ENCODE data around the gene PDE4D. TPM values are rescaled to one million over a fixed set of nuclear protein-coding genes. Genes with fewer than 3 reads are reported as not detected.
A peak's percentile ranks its signal among the peaks of the same experiment; 100 is the strongest.

Gene PDE4D
- total RNA-seq, 1 donor from 2014 or later, result 6.8 TPM

DNA sequence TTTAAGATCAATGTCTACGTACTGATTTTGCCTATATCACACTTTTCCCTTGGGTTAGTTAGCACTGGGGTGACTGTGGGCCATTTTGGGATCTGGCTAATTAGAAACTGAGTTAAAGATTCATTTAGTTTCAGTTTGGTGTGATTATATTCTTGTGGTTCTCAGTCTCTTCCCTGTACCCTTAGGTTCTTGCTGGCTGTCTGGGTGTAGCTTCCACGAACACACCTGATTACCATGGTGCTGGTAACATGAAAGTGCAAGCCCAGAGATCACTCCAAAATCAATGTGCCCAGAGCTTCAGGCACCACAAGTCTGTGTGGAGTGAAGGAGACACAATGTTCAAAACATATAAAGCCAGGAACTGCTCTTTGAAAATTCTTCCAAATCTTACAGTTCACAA, 248.1 kb downstream of the PDE4D start:
- TF ChIP-seq, protein P1, sequence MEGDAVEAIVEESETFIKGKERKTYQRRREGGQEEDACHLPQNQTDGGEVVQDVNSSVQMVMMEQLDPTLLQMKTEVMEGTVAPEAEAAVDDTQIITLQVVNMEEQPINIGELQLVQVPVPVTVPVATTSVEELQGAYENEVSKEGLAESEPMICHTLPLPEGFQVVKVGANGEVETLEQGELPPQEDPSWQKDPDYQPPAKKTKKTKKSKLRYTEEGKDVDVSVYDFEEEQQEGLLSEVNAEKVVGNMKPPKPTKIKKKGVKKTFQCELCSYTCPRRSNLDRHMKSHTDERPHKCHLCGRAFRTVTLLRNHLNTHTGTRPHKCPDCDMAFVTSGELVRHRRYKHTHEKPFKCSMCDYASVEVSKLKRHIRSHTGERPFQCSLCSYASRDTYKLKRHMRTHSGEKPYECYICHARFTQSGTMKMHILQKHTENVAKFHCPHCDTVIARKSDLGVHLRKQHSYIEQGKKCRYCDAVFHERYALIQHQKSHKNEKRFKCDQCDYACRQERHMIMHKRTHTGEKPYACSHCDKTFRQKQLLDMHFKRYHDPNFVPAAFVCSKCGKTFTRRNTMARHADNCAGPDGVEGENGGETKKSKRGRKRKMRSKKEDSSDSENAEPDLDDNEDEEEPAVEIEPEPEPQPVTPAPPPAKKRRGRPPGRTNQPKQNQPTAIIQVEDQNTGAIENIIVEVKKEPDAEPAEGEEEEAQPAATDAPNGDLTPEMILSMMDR (IDR thresholded peaks at IDR 0.05; ENCODE audit: insufficient read depth, low read length, severe bottlenecking), result no peak
- no peak for FAIRE-seq
- Histone ChIP-seq H3K4me3 (ENCODE audit: low read depth, low read length) (no peak overlapping the region), H3K27me3 (ENCODE audit: control insufficient read depth, insufficient read depth, low read length) (no peaks in the 10 kb centered on the region), H3K36me3 (ENCODE audit: control insufficient read depth, insufficient read depth, low read length) (no peaks in the 10 kb centered on the region)
- DNase-seq (ENCODE audit: low read depth), result no peak

DNA sequence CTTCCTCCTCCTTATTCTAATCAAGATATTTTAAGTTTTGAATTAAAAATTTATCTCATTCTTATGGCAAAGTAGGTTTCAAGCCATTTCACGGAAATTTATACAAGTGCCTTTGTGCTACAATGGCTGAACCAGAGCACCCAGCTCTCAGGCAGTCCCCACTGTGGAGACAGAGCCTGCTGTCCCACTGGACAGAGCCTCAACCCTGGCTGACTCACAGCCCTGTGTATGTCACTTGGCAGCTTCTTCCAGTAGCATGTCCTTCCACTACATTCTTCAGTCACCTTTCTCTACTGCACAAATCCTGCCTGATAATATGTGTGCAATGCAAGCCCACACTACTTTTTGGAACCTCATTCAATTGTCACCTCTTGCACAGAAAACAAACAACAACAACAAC, 253.1 kb downstream of the PDE4D start:
- Histone ChIP-seq H3K36me3 (ENCODE audit: control insufficient read depth, insufficient read depth, low read length) (no peaks in the 10 kb centered on the region), H3K4me3 (ENCODE audit: low read depth, low read length) (no peak overlapping the region), H3K27me3 (ENCODE audit: control insufficient read depth, insufficient read depth, low read length) (no peaks in the 10 kb centered on the region)
- DNase-seq (ENCODE audit: low read depth), result peak; percentile 22
- TF ChIP-seq, protein P1 (IDR thresholded peaks at IDR 0.05; ENCODE audit: insufficient read depth, low read length, severe bottlenecking), result no peak
- FAIRE-seq, result no peak

DNA sequence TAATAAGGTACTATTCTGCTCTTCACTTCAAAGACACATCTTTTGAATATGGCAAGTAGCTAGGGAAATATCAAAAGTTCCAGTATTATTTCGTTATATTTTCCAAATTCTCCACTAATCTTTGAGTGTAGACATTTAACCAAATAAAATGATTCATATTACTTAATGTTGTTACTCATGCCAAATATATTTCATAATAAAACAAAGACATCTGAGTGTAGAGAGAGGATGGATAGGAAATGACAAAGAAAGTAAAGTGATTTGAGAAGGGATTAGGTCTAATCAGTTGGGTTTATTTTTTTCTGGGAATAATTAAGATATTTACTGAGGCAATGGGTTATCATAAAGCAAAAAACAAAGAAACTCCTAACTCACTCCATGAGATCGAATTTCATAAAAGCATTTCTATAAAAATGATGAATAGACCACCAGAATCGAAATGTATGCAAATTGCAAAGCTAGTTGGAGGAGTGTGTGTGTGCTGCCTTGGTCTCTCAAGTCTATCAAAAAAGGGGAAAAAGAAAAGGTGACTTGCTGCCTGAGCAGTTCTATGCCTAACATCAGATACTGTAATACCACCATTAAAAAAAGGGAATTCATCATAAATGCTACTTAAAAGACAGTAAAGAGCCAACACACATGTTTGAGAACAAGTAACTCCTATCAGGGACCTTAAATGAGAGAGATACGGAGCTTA, 255.5 kb downstream of the PDE4D start:
- DNase-seq (ENCODE audit: low read depth) (peak; percentile 48), FAIRE-seq (no peak)
- Histone ChIP-seq H3K36me3 (ENCODE audit: control insufficient read depth, insufficient read depth, low read length) (no peaks in the 10 kb centered on the region), H3K27me3 (ENCODE audit: control insufficient read depth, insufficient read depth, low read length) (no peaks in the 10 kb centered on the region), H3K4me3 (ENCODE audit: low read depth, low read length) (no peak overlapping the region)
- TF ChIP-seq, protein P1 (IDR thresholded peaks at IDR 0.05; ENCODE audit: insufficient read depth, low read length, severe bottlenecking), result no peak

DNA sequence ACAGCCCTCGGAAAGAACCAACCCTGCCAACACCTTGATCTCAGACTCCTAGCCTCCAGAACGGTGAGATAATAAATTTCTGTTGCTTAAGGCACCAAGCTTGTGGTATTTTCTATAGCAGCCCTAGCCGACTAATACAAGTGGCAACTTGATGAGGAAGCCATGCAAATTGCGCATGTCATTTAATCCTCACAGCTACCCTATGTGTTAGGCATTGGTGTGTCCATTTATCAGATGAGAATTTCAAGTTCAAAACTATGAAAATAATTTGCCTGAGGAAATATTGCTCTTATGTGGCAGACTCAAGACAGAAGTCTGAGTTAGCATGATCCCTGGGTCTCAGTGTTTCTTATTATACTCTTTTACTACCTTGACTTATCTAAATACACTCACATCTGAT, 264.0 kb downstream of the PDE4D start:
- H3K36me3 ChIP-seq (ENCODE audit: control insufficient read depth, insufficient read depth, low read length), result peaks cover 1% of the 10 kb centered on the region
- TF ChIP-seq, protein P1 (IDR thresholded peaks at IDR 0.05; ENCODE audit: insufficient read depth, low read length, severe bottlenecking), result no peak
- DNase-seq (ENCODE audit: low read depth) (no peak), FAIRE-seq (no peak)
- no peaks in the 10 kb centered on the region for H3K27me3 ChIP-seq (ENCODE audit: control insufficient read depth, insufficient read depth, low read length)
- H3K4me3 ChIP-seq (ENCODE audit: low read depth, low read length), result no peak overlapping the region

DNA sequence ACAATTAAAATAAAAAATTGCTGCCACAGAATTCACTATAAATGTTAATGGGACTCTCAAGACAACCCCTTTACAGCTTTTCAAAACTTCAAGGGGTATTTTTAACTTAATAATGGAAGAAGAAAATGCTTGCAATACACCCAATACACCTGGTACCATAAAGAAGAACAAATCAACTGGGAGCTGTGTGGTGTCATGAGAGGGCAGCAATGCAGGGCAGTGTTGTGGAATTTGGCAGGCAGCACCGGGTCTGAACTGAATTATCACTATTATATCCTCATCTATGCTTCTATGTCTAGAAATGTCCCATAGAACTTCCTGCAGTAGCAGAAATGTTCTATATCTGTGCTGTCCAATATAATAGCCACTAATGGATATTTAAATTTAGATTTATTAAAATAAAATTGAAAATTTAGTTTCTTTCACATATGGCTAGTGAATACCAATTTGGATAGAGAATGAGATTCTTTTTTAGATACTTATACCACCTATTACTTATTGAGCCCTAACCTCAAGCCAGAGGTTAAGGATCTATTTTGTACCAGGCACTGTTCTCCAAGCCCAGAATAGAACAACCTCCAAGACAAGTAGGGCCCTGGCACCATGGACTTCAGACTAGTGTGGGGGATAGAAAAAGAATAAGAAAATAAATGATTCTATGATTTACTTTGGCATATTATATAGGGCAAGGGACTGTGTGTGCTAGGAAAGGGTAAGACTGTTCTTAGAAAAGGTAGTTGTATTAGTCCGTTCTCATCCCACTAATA, 265.3 kb downstream of the PDE4D start:
- H3K36me3 ChIP-seq (ENCODE audit: control insufficient read depth, insufficient read depth, low read length), result peaks cover 1% of the 10 kb centered on the region
- FAIRE-seq, result no peak
- no peak for DNase-seq (ENCODE audit: low read depth)

More for the DNA sequence above, 265.3 kb downstream of the PDE4D start:
- no peaks in the 10 kb centered on the region for H3K27me3 ChIP-seq (ENCODE audit: control insufficient read depth, insufficient read depth, low read length)
- TF ChIP-seq, protein P1 (IDR thresholded peaks at IDR 0.05; ENCODE audit: insufficient read depth, low read length, severe bottlenecking), result no peak
- H3K4me3 ChIP-seq (ENCODE audit: low read depth, low read length), result no peak overlapping the region

All from bronchial epithelial cell (primary cell).